Heart right ventricle (tissue), 16 donors: ENCODE results near the gene RBMS3. TPM values are rescaled to one million over a fixed set of nuclear protein-coding genes. Genes with fewer than 3 reads are reported as not detected.

Experiments used
- ATAC-seq, 8 donors: fragments of 200-7000 bp; cut with Tn5 transposase; one replicate each; pipeline ENCODE4 v1.9.1; 2020; ENCODE audit warnings: mild to moderate bottlenecking in 8 of 8, moderate library complexity in 8 of 8, moderate number of reproducible peaks in 1 of 8
- DNase-seq, 2 donors: peaks; one replicate each; pipeline ENCODE4 v3.0.0-alpha.2; 2020
- H3K27ac ChIP-seq, 10 donors: fragments of 200-600 bp; sonication (generic) in 2 of 10; one replicate each; pipeline versions ENCODE4 v1.5.0 to v1.8.0; 2020 to 2022; ENCODE audit warnings: mild to moderate bottlenecking in 3 of 10
- H3K27me3 ChIP-seq, 7 donors: fragments of 200-600 bp; one replicate each; pipeline ENCODE4 v1.8.0; 2021 to 2022; ENCODE audit warnings: mild to moderate bottlenecking in 2 of 7
- H3K36me3 ChIP-seq, 9 donors: fragments of 200-600 bp; sonication (generic) in 1 of 9; one replicate each; pipeline versions ENCODE4 v1.5.0 to v1.8.0; 2020 to 2022; ENCODE audit warnings: mild to moderate bottlenecking in 2 of 9
- H3K4me1 ChIP-seq, 9 donors: fragments of 200-600 bp; sonication (generic) in 1 of 9; one replicate each; pipeline versions ENCODE4 v1.5.0 to v1.8.0; 2020 to 2022; ENCODE audit warnings: mild to moderate bottlenecking in 4 of 9
- H3K4me3 ChIP-seq, 10 donors: fragments of 200-600 bp; sonication (generic) in 2 of 10; one replicate each; pipeline versions ENCODE4 v1.5.0 to v1.8.0; 2020 to 2022; ENCODE audit warnings: mild to moderate bottlenecking in 7 of 10, moderate library complexity in 2 of 10
- H3K9me3 ChIP-seq, 11 donors: fragments of 200-600 bp in 10 of 11; sonication (generic) in 2 of 11; one replicate each; pipeline versions ENCODE4 v1.5.0 to v1.8.0; 2013 to 2022; ENCODE audit warnings: mild to moderate bottlenecking in 2 of 11, control low read depth in 1 of 11, moderate library complexity in 1 of 11
- CTCF ChIP-seq, 9 donors: fragments of 200-600 bp; sonication (generic) in 2 of 9; IDR thresholded peaks; one replicate each; pipeline versions ENCODE4 v1.5.0 to v1.8.0; 2021 to 2022; ENCODE audit warnings: antibody characterized with exemption in 9 of 9, mild to moderate bottlenecking in 5 of 9, moderate library complexity in 1 of 9
- whole genome bisulfite sequencing, 2 donors: extraction: QIAGEN DNeasy Blood & Tissue Kit; methylation state at CpG; one replicate each; pipeline ENCODE4 v1.1.7; 2013; ENCODE audit warnings: inconsistent platforms in 1 of 2; 5-methylcytosine and 5-hydroxymethylcytosine counted together
- intact Hi-C, 10 donors: fragments of 100-400 bp; cut with DNase I; formaldehyde crosslinking; loops; one replicate each; pipeline versions ENCODE4 v1.11.1 to v1.14.2; 2022
- polyA plus RNA-seq, 2 donors: library from polyadenylated mRNA; stranded (reverse); fragments of 200-250 nt; gene quantifications; one replicate each; pipeline ENCODE4 v1.2.3, GENCODE V29; 2013
- total RNA-seq, 10 donors: library from RNA; stranded (reverse); fragmentation: NEBNext Ultra II Directional in 3 of 10; extraction: Animal tissue kit (Norgen Biotek cat#: 25700) in 3 of 10; gene quantifications; one replicate each; pipeline versions ENCODE4 v1.2.1 to v1.2.4, GENCODE V29; 2021 to 2023
- donor health status: Arrhythmogenic right ventricular cardiomyopathy.
- donor health status: ischemic (EF 13 %, LVEDD 7.1; RV severe dilation, severe dysfunction).
- donor health status: healthy with polysubstance abuse.
- donor health status: DM: no; HTN: yes; CAD: no.
- donor health status: DM: no; HTN: no; CAD: no.
- donor health status: ischemic (EF 25% LVEDD 6.9; RV normal size, moderate dysfunction).
- donor health status: ischemic (EF 25% LVEDD 5.7; RV mildly dilated, moderate dysfunction).
- donor health status: healthy.
- donor health status: DM: yes; HTN: yes; CAD: no.
- donor health status: Ischemic cardiomyopathy.
- donor health status: ischemic (EF 35%, LVEDD 5.7; RV mildly dilated, moderate dysfunction).
- donor health status: nonischemic (EF 11% LVEDD 7.7; RV severe dilation, severe dysfunction).
- donor health status: DM: yes; HTN: yes; CAD: no.
- donor health status: PGD.
- donor health status: ischemic (EF 29% LVEDD 5.4; RV normal size, mild dysfunction).
- donor health status: nonischemic (EF 23%, LVEDD 6.1; RV moderate dilation, normal function).

Gene RBMS3
- total and polyA plus RNA-seq, 12 donors: 3.2 to 41.1 (median 26.4) TPM

DNA sequence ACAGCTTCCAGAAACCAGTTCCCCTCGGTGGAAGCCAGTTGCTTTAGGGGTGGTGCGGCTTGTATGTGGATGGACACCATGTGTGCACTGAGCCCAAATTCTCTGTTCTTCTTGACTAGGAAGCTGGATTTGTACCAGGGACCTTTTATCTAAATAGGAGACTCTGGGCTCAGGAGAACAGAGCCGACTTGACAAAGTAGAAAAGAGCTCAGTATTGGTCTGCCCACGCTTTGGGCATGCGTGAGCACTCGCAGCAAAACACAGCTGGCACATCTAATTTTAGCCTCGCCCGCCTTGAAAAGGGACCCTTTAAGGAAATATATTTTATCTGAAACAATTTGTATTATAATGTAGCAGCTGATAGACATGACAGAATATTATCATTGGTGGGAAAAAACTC, 1.1 kb upstream of the RBMS3 start:
- ATAC-seq (peak in 6 of 8 donors; percentile 17 to 52 (median 40)), DNase-seq (peak in 1 of 2 donors; percentile 22)
- peak overlapping the region in 9 of 10 donors; percentile 17 to 96 (median 92) for H3K27ac ChIP-seq
- WGBS, 2 donors: 24 to 30% methylated on average over 8 of the region's 8 CpGs
- H3K4me3 ChIP-seq: peak overlapping the region in 9 of 10 donors; percentile 54 to 79 (median 69)
- H3K4me1 ChIP-seq: peaks cover 0 to 38% (median 20%) of the 10 kb centered on the region in 9 donors
- intact Hi-C loops: loop anchor here (1.0 to 10.0 kb wide), 27 partner anchors 42 to 495 kb away; no protein-coding TSS in a partner anchor
- H3K36me3 ChIP-seq: no peaks in the 10 kb centered on the region
- no peaks in the 10 kb centered on the region for H3K27me3 ChIP-seq
- TF ChIP-seq CTCF (IDR thresholded peaks at IDR 0.05): no peak
- no peaks in the 10 kb centered on the region for H3K9me3 ChIP-seq

DNA sequence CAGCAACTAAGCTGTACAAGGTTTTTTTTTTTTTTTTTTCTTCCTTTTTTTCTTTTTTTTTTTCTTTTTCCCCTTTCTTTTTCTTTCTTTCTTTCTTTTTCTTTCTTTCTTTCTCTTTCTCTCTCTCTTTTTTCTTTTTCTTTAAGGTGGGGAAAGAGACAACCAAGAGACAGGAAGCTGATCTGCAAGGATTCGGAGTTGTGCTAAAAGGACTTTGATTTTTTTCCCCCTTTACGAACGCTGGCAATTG, 148 bp downstream of the RBMS3 start:
- peaks cover 0 to 35% (median 20%) of the 10 kb centered on the region in 9 donors for H3K4me1 ChIP-seq
- no peak for TF ChIP-seq CTCF (IDR thresholded peaks at IDR 0.05)
- H3K4me3 ChIP-seq: peak overlapping the region; percentile 54 to 79 (median 68)
- H3K27ac ChIP-seq: peak overlapping the region; percentile 77 to 96 (median 92)
- intact Hi-C loops: loop anchor here (1.0 to 10.0 kb wide), 22 partner anchors 41 to 484 kb away; no protein-coding TSS in a partner anchor
- no peak for DNase-seq
- WGBS, 2 donors: 0 to 1% methylated on average over 3 of the region's 3 CpGs
- ATAC-seq: no peak
- no peaks in the 10 kb centered on the region for H3K27me3 ChIP-seq
- H3K9me3 ChIP-seq: no peaks in the 10 kb centered on the region
- H3K36me3 ChIP-seq: no peaks in the 10 kb centered on the region

DNA sequence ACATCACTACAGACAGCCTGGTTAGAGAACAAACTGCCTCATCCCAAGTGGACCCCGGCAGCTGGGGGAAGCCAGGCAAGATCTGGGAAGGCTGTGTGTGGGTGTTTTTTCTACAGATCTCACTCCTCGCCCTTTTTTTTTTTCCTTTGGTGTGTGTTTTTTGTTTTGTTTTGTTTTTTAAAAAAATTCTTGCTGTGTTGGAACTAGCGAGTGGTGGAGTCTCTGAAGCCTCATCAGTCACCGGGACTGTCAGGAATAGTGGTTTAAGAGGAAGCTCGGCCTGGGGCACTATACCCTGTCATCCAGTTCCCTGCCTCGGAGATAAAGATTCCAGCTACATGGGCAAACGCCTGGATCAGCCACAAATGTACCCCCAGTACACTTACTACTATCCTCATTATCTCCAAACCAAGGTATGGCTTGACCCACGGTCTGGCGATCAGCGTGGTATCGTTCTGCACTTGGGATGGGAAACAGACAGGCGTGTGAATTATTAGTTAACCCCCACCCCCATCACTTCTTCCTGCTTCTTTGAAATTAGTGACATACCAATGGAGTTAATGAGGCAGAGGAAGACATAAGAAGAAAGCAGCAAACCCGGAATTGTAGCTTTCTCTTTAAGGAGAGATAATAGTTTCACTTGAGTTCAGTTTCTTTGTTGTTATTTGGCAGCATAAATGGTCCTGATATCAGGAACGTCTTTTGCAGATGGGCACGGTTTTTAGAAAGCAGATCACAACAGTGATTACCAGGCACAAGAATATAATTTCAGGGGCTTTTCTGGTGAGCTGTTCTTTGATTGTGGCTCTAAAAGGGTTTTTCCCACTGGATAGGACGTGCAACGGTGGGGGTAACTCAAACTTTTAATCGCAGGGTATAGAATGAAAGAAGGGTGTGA, 722 bp downstream of the RBMS3 start:
- WGBS, 2 donors: 1 to 2% methylated on average over 18 of the region's 18 CpGs
- ATAC-seq (peak; percentile 25 to 61 (median 49)), DNase-seq (peak; percentile 10 to 38)
- intact Hi-C loops: loop anchor here (1.0 to 10.0 kb wide), 25 partner anchors 41 to 483 kb away; no protein-coding TSS in a partner anchor
- Histone ChIP-seq H3K4me3 (peak overlapping the region; percentile 54 to 79 (median 68)), H3K9me3 (no peaks in the 10 kb centered on the region), H3K4me1 (peaks cover 0 to 40% (median 25%) of the 10 kb centered on the region in 9 donors), H3K36me3 (no peaks in the 10 kb centered on the region), H3K27ac (peak overlapping the region; percentile 77 to 96 (median 92)), H3K27me3 (no peaks in the 10 kb centered on the region)
- no peak for TF ChIP-seq CTCF (IDR thresholded peaks at IDR 0.05)

GRCh38 chr3:29282427-29283230, 1.8 kb downstream of the RBMS3 start:
- DNase-seq (no peak), ATAC-seq (peak in 6 of 8 donors; percentile 12 to 54 (median 26))
- H3K36me3 ChIP-seq: no peaks in the 10 kb centered on the region
- H3K27ac ChIP-seq: peak overlapping the region; percentile 77 to 96 (median 92)
- H3K4me3 ChIP-seq: peak overlapping the region; percentile 54 to 79 (median 68)
- no peaks in the 10 kb centered on the region for H3K27me3 ChIP-seq
- intact Hi-C loops: loop anchor here (1.0 to 10.0 kb wide), 22 partner anchors 40 to 482 kb away; no protein-coding TSS in a partner anchor
- WGBS, 2 donors: 7 to 8% methylated on average over 13 of the region's 13 CpGs
- TF ChIP-seq CTCF (IDR thresholded peaks at IDR 0.05): no peak
- peaks cover 0 to 49% (median 33%) of the 10 kb centered on the region in 9 donors for H3K4me1 ChIP-seq
- H3K9me3 ChIP-seq: no peaks in the 10 kb centered on the region
